ENCODE data around the gene PIEZO2.

PIEZO2 gene

GRCh38 chr18:11002796-11003195 lies 146.6 kb downstream of the PIEZO2 start:
- H3K27ac ChIP-seq (ENCODE audit: low read depth, low read length), result no peak overlapping the region
- H3K4me3 ChIP-seq (ENCODE audit: low read length), result no peak overlapping the region
- no peaks in the 10 kb centered on the region for H4K20me1 ChIP-seq (ENCODE audit: control insufficient read depth, insufficient read depth, low read depth, low read length)
- H3K4me2 ChIP-seq (ENCODE audit: low read length), result no peak overlapping the region
- H3K36me3 ChIP-seq (ENCODE audit: control insufficient read depth, low read length), result no peaks in the 10 kb centered on the region
- no peaks in the 10 kb centered on the region for H3K27me3 ChIP-seq (ENCODE audit: control insufficient read depth, low read length)
- H3K79me2 ChIP-seq (ENCODE audit: control insufficient read depth, low read length), result no peaks in the 10 kb centered on the region
- no peaks in the 10 kb centered on the region for H3F3A ChIP-seq (ENCODE audit: control insufficient read depth, insufficient read depth)
- no peaks in the 10 kb centered on the region for H3K4me1 ChIP-seq (ENCODE audit: control insufficient read depth, low read length)
- TF ChIP-seq EZH2phosphoT487 (IDR thresholded peaks at IDR 0.05; ENCODE audit: borderline replicate concordance, low read length) (no peak), CTCF (IDR thresholded peaks at IDR 0.05; ENCODE audit: low read depth, low read length, poor library complexity, severe bottlenecking) (no peak)
- H3K9me3 ChIP-seq (ENCODE audit: control insufficient read depth, insufficient read depth, low read length), result no peaks in the 10 kb centered on the region; the same call in 1 of the 2 replicates
- no peaks in the 10 kb centered on the region for H3K9me2 ChIP-seq (replicated peaks; ENCODE audit: control insufficient read depth, low read length)

DNA sequence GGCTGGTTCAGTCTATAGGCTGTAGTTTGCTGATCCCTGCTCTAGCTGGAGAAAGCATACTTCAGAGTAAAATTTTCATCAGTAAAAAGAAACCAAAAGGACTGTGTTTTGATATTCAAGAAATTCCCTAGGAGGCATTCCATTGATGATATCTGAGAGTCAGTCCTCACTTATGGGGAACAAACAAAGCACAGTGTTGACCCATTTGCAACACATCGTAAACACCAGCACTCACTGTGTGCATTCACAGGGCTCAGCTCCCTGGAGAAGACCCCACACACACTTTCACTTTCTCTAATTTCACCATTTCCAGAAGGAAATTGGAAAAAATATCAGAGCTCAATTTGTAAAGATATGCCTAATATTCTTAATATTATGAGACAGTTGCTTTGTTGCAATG lies 147.1 kb downstream of the PIEZO2 start:
- H3K27me3 ChIP-seq (ENCODE audit: control insufficient read depth, low read length), result no peaks in the 10 kb centered on the region
- H3K9me2 ChIP-seq (replicated peaks; ENCODE audit: control insufficient read depth, low read length), result no peaks in the 10 kb centered on the region
- no peaks in the 10 kb centered on the region for H4K20me1 ChIP-seq (ENCODE audit: control insufficient read depth, insufficient read depth, low read depth, low read length)
- no peak overlapping the region for H3K4me2 ChIP-seq (ENCODE audit: low read length)
- no peaks in the 10 kb centered on the region for H3K79me2 ChIP-seq (ENCODE audit: control insufficient read depth, low read length)
- H3K4me1 ChIP-seq (ENCODE audit: control insufficient read depth, low read length), result no peaks in the 10 kb centered on the region
- H3K9me3 ChIP-seq (ENCODE audit: control insufficient read depth, insufficient read depth, low read length), result no peaks in the 10 kb centered on the region; the same call in 1 of the 2 replicates
- TF ChIP-seq CTCF (IDR thresholded peaks at IDR 0.05; ENCODE audit: low read depth, low read length, poor library complexity, severe bottlenecking), result no peak
- no peak for TF ChIP-seq EZH2phosphoT487 (IDR thresholded peaks at IDR 0.05; ENCODE audit: borderline replicate concordance, low read length)
- H3F3A ChIP-seq (ENCODE audit: control insufficient read depth, insufficient read depth), result no peaks in the 10 kb centered on the region
- no peak overlapping the region for H3K27ac ChIP-seq (ENCODE audit: low read depth, low read length)
- no peaks in the 10 kb centered on the region for H3K36me3 ChIP-seq (ENCODE audit: control insufficient read depth, low read length)
- H3K4me3 ChIP-seq (ENCODE audit: low read length), result no peak overlapping the region

DNA sequence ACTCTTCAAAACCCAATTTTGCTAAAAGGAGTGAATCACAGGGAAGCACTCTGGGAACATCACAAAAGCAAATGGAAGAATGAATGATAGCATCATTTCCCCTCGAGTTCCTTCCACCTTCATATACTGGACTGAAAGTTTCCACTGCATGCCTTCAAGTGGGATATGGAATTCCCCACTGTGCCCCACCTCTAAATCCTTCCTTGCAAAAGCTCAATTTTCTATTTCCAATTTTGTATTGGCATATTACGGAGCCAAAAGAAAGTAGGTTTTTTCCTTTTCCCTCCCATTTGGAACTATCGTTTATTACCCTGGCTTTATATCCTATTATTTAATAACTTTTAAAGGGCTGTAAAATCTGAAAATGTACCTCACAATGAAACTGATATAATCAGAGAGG lies 149.3 kb downstream of the PIEZO2 start:
- Histone ChIP-seq H3K4me1 (ENCODE audit: control insufficient read depth, low read length) (no peaks in the 10 kb centered on the region), H3K4me2 (ENCODE audit: low read length) (no peak overlapping the region), H3K27me3 (ENCODE audit: control insufficient read depth, low read length) (no peaks in the 10 kb centered on the region), H4K20me1 (ENCODE audit: control insufficient read depth, insufficient read depth, low read depth, low read length) (no peaks in the 10 kb centered on the region), H3K4me3 (ENCODE audit: low read length) (no peak overlapping the region), H3K9me3 (ENCODE audit: control insufficient read depth, insufficient read depth, low read length) (no peaks in the 10 kb centered on the region; the same call in 1 of the 2 replicates), H3K9me2 (replicated peaks; ENCODE audit: control insufficient read depth, low read length) (no peaks in the 10 kb centered on the region), H3K27ac (ENCODE audit: low read depth, low read length) (no peak overlapping the region), H3K79me2 (ENCODE audit: control insufficient read depth, low read length) (no peaks in the 10 kb centered on the region), H3F3A (ENCODE audit: control insufficient read depth, insufficient read depth) (no peaks in the 10 kb centered on the region), H3K36me3 (ENCODE audit: control insufficient read depth, low read length) (no peaks in the 10 kb centered on the region)
- TF ChIP-seq CTCF (IDR thresholded peaks at IDR 0.05; ENCODE audit: low read depth, low read length, poor library complexity, severe bottlenecking), result no peak
- TF ChIP-seq EZH2phosphoT487 (IDR thresholded peaks at IDR 0.05; ENCODE audit: borderline replicate concordance, low read length), result no peak

Data from DOHH2 (cell line).